ENCODE results near the gene FOXD3. TPM values are rescaled to one million over a fixed set of nuclear protein-coding genes. Genes with fewer than 3 reads are reported as not detected.

FOXD3 gene
- total RNA-seq, 2 donors from 2014 or later: 0.82 to 2.9 TPM

GRCh38 chr1:63329621-63330330 lies 7.4 kb downstream of the FOXD3 start:
- DNase-seq (ENCODE audit: low spot score): no peak
- no peaks in the 10 kb centered on the region for H3K9me3 ChIP-seq
- H3K4me1 ChIP-seq (replicated peaks): no peaks in the 10 kb centered on the region
- H3K27me3 ChIP-seq (replicated peaks; ENCODE audit: insufficient read depth): peaks cover 34% of the 10 kb centered on the region
- intact Hi-C loops (cut with DNase I): no loop called here
- H3K27ac ChIP-seq: no peak overlapping the region
- no peak for TF ChIP-seq CTCF (IDR thresholded peaks at IDR 0.05)
- H3K36me3 ChIP-seq: no peaks in the 10 kb centered on the region
- WGBS: 7% methylated on average over 50 of the region's 50 CpGs
- H3K4me3 ChIP-seq: no peak overlapping the region

GRCh38 chr1:63330331-63330916 lies 8.1 kb downstream of the FOXD3 start:
- H3K27ac ChIP-seq: no peak overlapping the region
- H3K9me3 ChIP-seq: no peaks in the 10 kb centered on the region
- peaks cover 34% of the 10 kb centered on the region for H3K27me3 ChIP-seq (replicated peaks; ENCODE audit: insufficient read depth)
- no peak for DNase-seq (ENCODE audit: low spot score)
- no peaks in the 10 kb centered on the region for H3K4me1 ChIP-seq (replicated peaks)
- no peak for TF ChIP-seq POLR2A (IDR thresholded peaks at IDR 0.05)
- no peak for TF ChIP-seq POLR2AphosphoS5 (IDR thresholded peaks at IDR 0.05)
- no peak for TF ChIP-seq CTCF (IDR thresholded peaks at IDR 0.05)
- 4% methylated on average over 28 of the region's 28 CpGs for WGBS
- H3K36me3 ChIP-seq: no peaks in the 10 kb centered on the region
- H3K4me3 ChIP-seq: no peak overlapping the region
- intact Hi-C loops (cut with DNase I): no loop called here

DNA sequence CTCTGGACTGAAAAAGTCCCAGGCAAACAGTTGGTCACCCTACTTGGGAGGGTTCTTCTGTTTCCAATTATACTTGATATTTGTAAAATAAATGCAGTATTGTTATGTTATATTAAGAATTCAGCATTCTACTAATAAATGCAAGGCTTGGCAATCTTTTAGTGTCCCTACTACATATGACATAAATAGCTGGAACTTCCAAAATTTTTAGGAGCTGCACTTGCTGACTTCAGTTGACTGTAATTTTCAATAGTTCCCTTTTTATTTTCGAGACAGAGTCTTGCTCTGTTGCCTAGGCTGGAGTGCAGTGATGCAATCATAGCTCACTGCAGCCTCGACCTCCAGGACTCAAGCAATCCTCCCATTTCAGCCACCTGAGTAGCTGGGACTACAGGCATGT lies 20.0 kb downstream of the FOXD3 start:
- no peaks in the 10 kb centered on the region for H3K27me3 ChIP-seq (replicated peaks; ENCODE audit: insufficient read depth)
- TF ChIP-seq CTCF (IDR thresholded peaks at IDR 0.05): no peak
- TF ChIP-seq POLR2A (IDR thresholded peaks at IDR 0.05): no peak
- no peak for TF ChIP-seq POLR2AphosphoS5 (IDR thresholded peaks at IDR 0.05)
- intact Hi-C loops (cut with DNase I): no loop called here
- H3K9me3 ChIP-seq: no peaks in the 10 kb centered on the region
- H3K4me3 ChIP-seq: no peak overlapping the region
- no peaks in the 10 kb centered on the region for H3K4me1 ChIP-seq (replicated peaks)
- no peak overlapping the region for H3K27ac ChIP-seq
- 82% methylated on average over 2 of the region's 2 CpGs for WGBS
- H3K36me3 ChIP-seq: no peaks in the 10 kb centered on the region
- no peak for DNase-seq (ENCODE audit: low spot score)

GRCh38 chr1:63343922-63344321 lies 21.6 kb downstream of the FOXD3 start:
- Histone ChIP-seq H3K4me3 (no peak overlapping the region), H3K36me3 (no peaks in the 10 kb centered on the region), H3K4me1 (replicated peaks) (no peaks in the 10 kb centered on the region), H3K27ac (no peak overlapping the region), H3K9me3 (no peaks in the 10 kb centered on the region), H3K27me3 (replicated peaks; ENCODE audit: insufficient read depth) (no peaks in the 10 kb centered on the region)
- no peak for DNase-seq (ENCODE audit: low spot score)
- 50% methylated on average over 1 of the region's 1 CpG for WGBS
- intact Hi-C loops (cut with DNase I): no loop called here
- TF ChIP-seq CTCF (IDR thresholded peaks at IDR 0.05) (no peak), POLR2AphosphoS5 (IDR thresholded peaks at IDR 0.05) (no peak), POLR2A (IDR thresholded peaks at IDR 0.05) (no peak)

- Histone ChIP-seq H3K36me3 (no peaks in the 10 kb centered on the region), H3K4me1 (replicated peaks) (no peaks in the 10 kb centered on the region), H3K27ac (no peak overlapping the region), H3K4me3 (no peak overlapping the region), H3K9me3 (no peaks in the 10 kb centered on the region), H3K27me3 (replicated peaks; ENCODE audit: insufficient read depth) (no peaks in the 10 kb centered on the region)
- no peak for TF ChIP-seq CTCF (IDR thresholded peaks at IDR 0.05)
- no peak for TF ChIP-seq POLR2A (IDR thresholded peaks at IDR 0.05)
- TF ChIP-seq POLR2AphosphoS5 (IDR thresholded peaks at IDR 0.05): no peak
- intact Hi-C loops (cut with DNase I): no loop called here
- 90% methylated on average over 5 of the region's 5 CpGs for WGBS
- DNase-seq (ENCODE audit: low spot score): no peak
These were observed 28.0 kb downstream of the FOXD3 start for GRCh38 chr1:63350320-63350719.

Data from prostate gland (tissue), 2 donors.